ENCODE measurements around the gene RELB. TPM values are rescaled to one million over a fixed set of nuclear protein-coding genes. Genes with fewer than 3 reads are reported as not detected.
"Not testable (repeated sequence)": the region's sequence is repeated elsewhere in the genome, so short reads cannot be mapped to it uniquely, and the experiment has no call there.

RELB gene
- total RNA-seq, 1 donor from 2014 or later, result 73.3 TPM

DNA sequence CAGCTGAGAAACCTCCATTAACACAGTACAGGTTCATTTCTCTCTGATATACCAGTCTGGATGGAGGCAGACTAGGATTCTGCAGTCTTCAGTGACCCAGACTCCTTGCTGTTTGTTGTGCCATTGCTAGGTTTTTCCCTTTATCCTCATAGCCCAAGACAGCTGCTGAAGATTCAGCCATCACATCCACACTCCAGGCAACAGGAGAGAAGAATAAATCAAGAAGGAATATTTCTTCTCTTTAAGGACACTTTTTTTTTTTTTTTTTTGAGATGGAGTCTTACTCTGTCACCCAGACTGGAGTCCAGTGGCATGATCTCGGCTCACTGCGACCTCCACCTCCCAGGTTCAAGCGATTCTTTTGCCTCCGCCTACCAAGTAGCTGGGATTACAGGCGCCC is 31.8 kb upstream of the RELB start:
- H3K36me3 Mint-ChIP-seq (ENCODE audit: low read depth), result peaks cover 17% of the 10 kb centered on the region
- no peak overlapping the region for H3K27ac Mint-ChIP-seq
- H3K27me3 Mint-ChIP-seq (ENCODE audit: insufficient read depth), result no peaks in the 10 kb centered on the region

DNA sequence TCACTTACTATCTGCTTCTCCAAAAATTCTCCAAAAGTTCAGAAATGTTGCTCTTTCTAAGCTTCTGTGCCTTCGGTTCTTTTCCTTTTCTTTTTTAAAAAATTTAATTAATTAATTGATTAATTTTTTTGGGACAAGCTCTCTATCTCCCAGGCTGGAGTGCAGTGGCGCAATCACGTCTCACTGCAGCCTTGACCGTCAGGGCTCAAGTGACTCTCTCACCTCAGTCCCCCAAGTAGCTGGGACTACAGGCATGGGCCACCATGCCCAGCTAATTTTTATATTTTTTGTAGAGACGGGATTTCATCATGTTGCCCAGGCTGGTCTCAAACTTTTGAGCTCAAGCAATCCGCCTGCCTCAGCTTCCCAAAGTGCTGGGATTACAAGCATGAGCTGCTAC is 29.8 kb upstream of the RELB start:
- DNase-seq (ENCODE audit: low spot score); H3K27me3 Mint-ChIP-seq (ENCODE audit: insufficient read depth); H3K4me1 Mint-ChIP-seq (ENCODE audit: low read depth); H3K9me3 Mint-ChIP-seq; H3K27ac Mint-ChIP-seq; H3K4me3 Mint-ChIP-seq; intact Hi-C loops (cut with micrococcal nuclease): not testable (repeated sequence)
- peaks cover 22% of the 10 kb centered on the region for H3K36me3 Mint-ChIP-seq (ENCODE audit: low read depth)

More for the DNA sequence above, 31.8 kb upstream of the RELB start:
- Mint-ChIP-seq H3K4me3 (no peak overlapping the region), H3K9me3 (no peaks in the 10 kb centered on the region), H3K4me1 (ENCODE audit: low read depth) (no peaks in the 10 kb centered on the region)
- no peak for DNase-seq (ENCODE audit: low spot score)
- intact Hi-C loops (cut with micrococcal nuclease), result no loop called here

DNA sequence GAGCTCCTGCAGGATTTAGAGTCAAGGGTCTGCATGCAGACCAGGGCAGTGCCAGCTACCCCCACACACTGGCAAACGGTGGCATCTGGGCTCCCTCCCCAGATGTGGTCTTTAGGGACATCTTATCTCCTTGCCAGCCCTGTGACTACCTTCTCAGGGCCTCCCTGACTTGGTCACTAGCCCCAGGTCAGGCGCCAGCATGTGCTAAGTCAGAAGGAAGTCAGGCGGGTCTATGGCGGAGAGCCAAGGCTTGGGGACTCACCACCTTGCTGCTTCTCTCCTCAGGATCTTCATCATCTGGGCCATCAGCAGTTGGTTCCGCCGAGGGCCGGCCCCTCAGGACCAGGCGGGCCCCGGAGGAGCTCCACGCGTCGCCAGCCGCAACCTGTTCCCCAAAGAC is 28.5 kb upstream of the RELB start:
- intact Hi-C loops (cut with micrococcal nuclease), result no loop called here
- Mint-ChIP-seq H3K4me3 (no peak overlapping the region), H3K9me3 (no peaks in the 10 kb centered on the region), H3K27ac (no peak overlapping the region), H3K36me3 (ENCODE audit: low read depth) (peaks cover 23% of the 10 kb centered on the region), H3K27me3 (ENCODE audit: insufficient read depth) (no peaks in the 10 kb centered on the region), H3K4me1 (ENCODE audit: low read depth) (no peaks in the 10 kb centered on the region)
- no peak for DNase-seq (ENCODE audit: low spot score)

DNA sequence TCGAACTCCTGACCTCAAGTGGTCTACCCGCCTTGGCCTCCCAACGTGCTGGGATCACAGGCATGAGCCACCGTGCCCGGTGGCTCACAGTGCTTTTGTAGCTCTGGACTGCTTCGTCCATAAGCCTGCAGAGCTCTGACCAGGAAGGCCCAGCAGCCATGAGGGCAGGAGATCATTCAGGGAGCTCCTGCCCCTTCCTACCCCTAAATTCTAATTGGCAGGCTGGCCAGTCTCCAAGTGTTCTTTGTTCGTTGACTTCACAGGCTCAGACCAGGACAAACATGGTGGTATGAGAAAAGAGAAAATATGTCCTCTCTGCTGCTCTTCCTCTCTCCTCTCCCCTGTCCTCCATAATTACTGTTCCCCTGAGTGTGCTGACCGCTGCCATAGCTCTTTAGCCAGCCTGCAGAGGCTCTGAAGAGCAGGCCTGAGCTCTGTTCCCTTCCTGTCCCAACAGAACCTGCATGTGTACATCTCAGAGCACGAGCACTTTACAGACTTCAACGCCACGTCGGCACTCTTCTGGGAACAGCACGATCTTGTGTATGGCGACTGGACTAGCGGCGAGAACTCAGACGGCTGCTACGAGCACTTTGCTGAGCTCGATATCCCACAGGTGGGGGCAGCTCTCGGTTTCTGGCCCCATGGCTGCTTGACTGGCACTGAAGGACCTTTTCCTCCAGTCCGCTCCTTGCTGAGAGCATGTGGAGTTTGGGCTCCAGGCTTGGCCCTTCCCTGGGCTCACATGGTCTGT is 27.1 kb upstream of the RELB start:
- intact Hi-C loops (cut with micrococcal nuclease), result no loop called here
- H3K4me1 Mint-ChIP-seq (ENCODE audit: low read depth), result no peaks in the 10 kb centered on the region
- H3K4me3 Mint-ChIP-seq, result no peak overlapping the region
- no peaks in the 10 kb centered on the region for H3K9me3 Mint-ChIP-seq
- H3K27ac Mint-ChIP-seq, result no peak overlapping the region
- peaks cover 19% of the 10 kb centered on the region for H3K36me3 Mint-ChIP-seq (ENCODE audit: low read depth)
- no peaks in the 10 kb centered on the region for H3K27me3 Mint-ChIP-seq (ENCODE audit: insufficient read depth)
- no peak for DNase-seq (ENCODE audit: low spot score)

DNA sequence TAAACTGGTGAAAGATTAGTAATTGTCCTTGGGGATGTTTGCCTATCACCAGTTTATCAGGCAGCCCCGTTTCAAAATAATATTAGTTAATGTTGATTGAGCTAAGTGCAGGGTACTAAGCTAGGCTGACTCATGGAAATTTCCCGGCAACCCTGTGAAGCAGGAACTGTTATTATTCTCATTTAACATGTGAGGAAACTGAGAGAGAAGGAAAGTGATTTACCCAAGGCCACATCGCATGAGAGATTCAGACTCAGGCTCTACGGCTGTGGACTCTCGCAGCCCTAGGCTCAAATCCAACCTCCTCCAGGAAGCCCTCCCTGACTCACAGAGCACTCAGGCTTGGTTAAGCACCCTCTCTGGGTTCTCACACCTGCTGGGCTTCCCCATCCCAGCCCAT is 26.4 kb upstream of the RELB start:
- H3K27ac Mint-ChIP-seq, result no peak overlapping the region
- intact Hi-C loops (cut with micrococcal nuclease), result no loop called here
- no peaks in the 10 kb centered on the region for H3K4me1 Mint-ChIP-seq (ENCODE audit: low read depth)
- H3K27me3 Mint-ChIP-seq (ENCODE audit: insufficient read depth), result no peaks in the 10 kb centered on the region
- no peaks in the 10 kb centered on the region for H3K9me3 Mint-ChIP-seq
- peaks cover 23% of the 10 kb centered on the region for H3K36me3 Mint-ChIP-seq (ENCODE audit: low read depth)
- DNase-seq (ENCODE audit: low spot score), result no peak
- H3K4me3 Mint-ChIP-seq, result no peak overlapping the region

DNA sequence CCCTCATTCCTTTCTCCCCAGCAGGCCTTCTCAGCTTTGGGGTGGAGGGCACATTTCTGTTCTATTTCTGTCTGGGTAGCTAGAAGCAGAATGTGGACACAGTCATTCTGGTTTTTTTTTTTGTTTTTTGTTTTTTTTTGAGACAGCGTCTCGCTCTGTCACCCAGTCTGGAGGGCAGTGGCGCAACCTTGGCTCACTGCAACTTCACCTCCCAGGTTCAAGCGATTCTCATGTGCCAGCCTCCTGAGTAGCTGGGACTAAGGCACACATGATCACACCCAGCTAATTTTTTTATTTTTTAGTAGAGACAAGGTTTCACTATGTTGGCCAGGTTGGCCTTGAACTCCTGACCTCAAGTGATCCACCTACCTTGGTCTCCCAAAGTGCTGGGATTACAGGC is 25.8 kb upstream of the RELB start:
- Mint-ChIP-seq H3K36me3 (ENCODE audit: low read depth) (peaks cover 23% of the 10 kb centered on the region), H3K4me1 (ENCODE audit: low read depth) (no peaks in the 10 kb centered on the region), H3K4me3 (no peak overlapping the region), H3K9me3 (no peaks in the 10 kb centered on the region), H3K27ac (no peak overlapping the region), H3K27me3 (ENCODE audit: insufficient read depth) (no peaks in the 10 kb centered on the region)
- intact Hi-C loops (cut with micrococcal nuclease), result no loop called here
- no peak for DNase-seq (ENCODE audit: low spot score)

DNA sequence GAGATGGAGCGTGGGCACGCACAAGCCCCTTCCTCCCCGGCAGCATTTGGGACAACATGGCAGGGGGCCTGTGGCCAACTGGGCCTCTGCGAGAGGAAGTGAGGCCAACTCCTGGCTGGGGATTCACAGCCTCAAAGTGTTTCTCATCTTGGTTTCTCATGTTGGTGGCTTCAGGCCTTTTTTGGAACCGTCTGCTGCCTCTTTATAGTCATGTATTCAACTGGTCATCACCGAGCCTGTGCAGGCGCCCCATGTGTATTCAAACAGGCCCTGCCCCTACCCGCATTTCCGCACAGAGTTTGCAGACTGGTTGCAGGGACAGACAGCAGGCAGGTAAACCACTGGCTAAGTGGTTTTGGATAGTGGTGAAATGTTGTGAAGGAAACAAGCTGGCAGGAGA is 17.3 kb upstream of the RELB start:
- intact Hi-C loops (cut with micrococcal nuclease), result no loop called here
- Mint-ChIP-seq H3K27ac (no peak overlapping the region), H3K9me3 (no peaks in the 10 kb centered on the region), H3K27me3 (ENCODE audit: insufficient read depth) (no peaks in the 10 kb centered on the region), H3K36me3 (ENCODE audit: low read depth) (peaks cover 19% of the 10 kb centered on the region), H3K4me1 (ENCODE audit: low read depth) (no peaks in the 10 kb centered on the region), H3K4me3 (no peak overlapping the region)
- DNase-seq (ENCODE audit: low spot score), result no peak

DNA sequence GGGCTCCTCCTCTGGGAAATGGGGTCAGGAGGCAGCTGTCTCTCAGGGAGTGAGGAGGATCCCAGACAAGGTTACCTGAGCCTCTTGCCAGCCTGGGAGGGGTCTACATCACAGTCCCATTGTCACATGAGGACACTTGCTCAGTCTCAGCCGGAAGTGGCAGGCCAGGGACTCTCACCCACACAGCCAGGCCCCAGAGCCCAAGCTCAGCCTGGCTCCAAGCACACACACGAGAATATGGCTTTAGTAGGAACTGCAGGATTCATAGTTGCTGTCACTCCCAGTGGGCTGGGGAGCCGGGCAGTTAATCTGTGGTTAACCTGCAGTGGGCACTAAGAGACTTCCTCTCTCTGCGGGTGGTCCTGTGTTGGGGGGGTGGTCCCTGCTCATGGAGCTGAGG is 15.8 kb upstream of the RELB start:
- no peak overlapping the region for H3K27ac Mint-ChIP-seq
- H3K27me3 Mint-ChIP-seq (ENCODE audit: insufficient read depth), result no peaks in the 10 kb centered on the region
- no peaks in the 10 kb centered on the region for H3K4me1 Mint-ChIP-seq (ENCODE audit: low read depth)
- no peaks in the 10 kb centered on the region for H3K9me3 Mint-ChIP-seq
- intact Hi-C loops (cut with micrococcal nuclease), result no loop called here
- no peak for DNase-seq (ENCODE audit: low spot score)
- no peak overlapping the region for H3K4me3 Mint-ChIP-seq
- H3K36me3 Mint-ChIP-seq (ENCODE audit: low read depth), result peaks cover 17% of the 10 kb centered on the region

DNA sequence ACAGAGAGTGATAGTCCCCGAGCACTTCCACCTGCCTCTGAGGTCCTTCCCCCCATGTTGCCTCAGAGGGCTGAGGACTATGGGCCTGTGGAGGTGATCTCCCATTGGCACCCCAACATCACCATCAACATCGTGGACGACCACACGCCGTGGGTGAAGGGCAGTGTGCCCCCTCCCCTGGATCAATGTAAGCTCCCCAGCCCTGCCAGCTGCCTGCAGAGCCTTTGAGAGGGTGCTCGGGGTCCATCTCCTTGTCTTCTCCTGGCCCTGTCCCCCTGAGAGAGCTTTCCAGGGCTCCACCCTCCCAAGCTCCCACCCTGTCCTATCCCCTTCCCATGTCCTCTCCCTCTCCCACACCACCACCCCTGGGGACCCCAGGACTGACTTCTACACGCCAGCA is 14.9 kb upstream of the RELB start:
- no peak overlapping the region for H3K27ac Mint-ChIP-seq
- intact Hi-C loops (cut with micrococcal nuclease), result no loop called here
- H3K4me1 Mint-ChIP-seq (ENCODE audit: low read depth), result no peaks in the 10 kb centered on the region
- H3K36me3 Mint-ChIP-seq (ENCODE audit: low read depth), result peaks cover 17% of the 10 kb centered on the region
- H3K4me3 Mint-ChIP-seq, result no peak overlapping the region
- H3K9me3 Mint-ChIP-seq, result no peaks in the 10 kb centered on the region
- DNase-seq (ENCODE audit: low spot score), result no peak
- H3K27me3 Mint-ChIP-seq (ENCODE audit: insufficient read depth), result no peaks in the 10 kb centered on the region

DNA sequence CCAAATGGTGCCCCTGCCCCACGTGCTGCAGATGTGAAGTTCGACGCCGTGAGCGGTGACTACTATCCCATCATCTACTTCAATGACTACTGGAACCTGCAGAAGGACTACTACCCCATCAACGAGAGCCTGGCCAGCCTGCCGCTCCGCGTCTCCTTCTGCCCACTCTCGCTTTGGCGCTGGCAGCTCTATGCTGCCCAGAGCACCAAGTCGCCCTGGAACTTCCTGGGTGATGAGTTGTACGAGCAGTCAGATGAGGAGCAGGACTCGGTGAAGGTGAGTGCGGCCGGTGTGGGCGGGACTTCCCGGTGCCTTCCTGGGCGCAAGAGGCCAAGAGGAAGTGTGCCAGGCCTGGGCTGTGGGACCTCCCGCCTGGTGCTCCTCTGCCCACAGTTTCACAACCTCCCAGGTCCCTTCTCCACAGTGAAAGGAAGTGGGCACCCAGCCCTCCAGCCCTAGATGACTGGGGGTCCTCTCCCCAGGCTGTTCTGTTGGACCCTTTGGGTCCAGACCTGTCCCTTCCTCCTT is 14.1 kb upstream of the RELB start:
- H3K27me3 Mint-ChIP-seq (ENCODE audit: insufficient read depth), result no peaks in the 10 kb centered on the region
- peaks cover 25% of the 10 kb centered on the region for H3K36me3 Mint-ChIP-seq (ENCODE audit: low read depth)
- no peaks in the 10 kb centered on the region for H3K4me1 Mint-ChIP-seq (ENCODE audit: low read depth)
- H3K4me3 Mint-ChIP-seq, result no peak overlapping the region
- DNase-seq (ENCODE audit: low spot score), result no peak
- intact Hi-C loops (cut with micrococcal nuclease), result no loop called here
- H3K9me3 Mint-ChIP-seq, result no peaks in the 10 kb centered on the region
- no peak overlapping the region for H3K27ac Mint-ChIP-seq

DNA sequence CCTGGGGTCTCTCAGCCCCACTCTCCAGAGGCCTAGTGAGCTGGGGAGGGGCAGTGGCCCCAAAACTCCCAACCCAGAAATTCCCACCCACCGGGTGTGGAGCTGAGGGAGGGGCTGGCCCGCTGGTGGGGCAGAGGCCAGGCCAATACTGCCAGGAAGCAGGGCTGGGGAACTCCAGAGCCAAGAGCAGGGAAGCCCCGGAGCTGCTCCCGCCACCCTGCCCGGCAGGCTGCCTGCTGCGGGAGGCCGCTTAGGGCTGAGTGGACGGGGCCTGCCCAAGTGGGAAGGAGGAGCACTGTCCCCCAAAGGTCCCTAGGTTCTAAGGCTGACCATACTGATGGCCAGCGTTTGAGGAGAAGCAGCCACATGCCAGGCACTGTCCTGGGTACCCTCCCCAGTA is 13.0 kb upstream of the RELB start:
- no peaks in the 10 kb centered on the region for H3K27me3 Mint-ChIP-seq (ENCODE audit: insufficient read depth)
- no peaks in the 10 kb centered on the region for H3K9me3 Mint-ChIP-seq
- no peak for DNase-seq (ENCODE audit: low spot score)
- H3K27ac Mint-ChIP-seq, result no peak overlapping the region
- no peak overlapping the region for H3K4me3 Mint-ChIP-seq
- no peaks in the 10 kb centered on the region for H3K4me1 Mint-ChIP-seq (ENCODE audit: low read depth)
- peaks cover 30% of the 10 kb centered on the region for H3K36me3 Mint-ChIP-seq (ENCODE audit: low read depth)
- intact Hi-C loops (cut with micrococcal nuclease), result loop anchor here (2.0 kb wide), 1 partner anchor 29 kb away; no protein-coding TSS in a partner anchor

DNA sequence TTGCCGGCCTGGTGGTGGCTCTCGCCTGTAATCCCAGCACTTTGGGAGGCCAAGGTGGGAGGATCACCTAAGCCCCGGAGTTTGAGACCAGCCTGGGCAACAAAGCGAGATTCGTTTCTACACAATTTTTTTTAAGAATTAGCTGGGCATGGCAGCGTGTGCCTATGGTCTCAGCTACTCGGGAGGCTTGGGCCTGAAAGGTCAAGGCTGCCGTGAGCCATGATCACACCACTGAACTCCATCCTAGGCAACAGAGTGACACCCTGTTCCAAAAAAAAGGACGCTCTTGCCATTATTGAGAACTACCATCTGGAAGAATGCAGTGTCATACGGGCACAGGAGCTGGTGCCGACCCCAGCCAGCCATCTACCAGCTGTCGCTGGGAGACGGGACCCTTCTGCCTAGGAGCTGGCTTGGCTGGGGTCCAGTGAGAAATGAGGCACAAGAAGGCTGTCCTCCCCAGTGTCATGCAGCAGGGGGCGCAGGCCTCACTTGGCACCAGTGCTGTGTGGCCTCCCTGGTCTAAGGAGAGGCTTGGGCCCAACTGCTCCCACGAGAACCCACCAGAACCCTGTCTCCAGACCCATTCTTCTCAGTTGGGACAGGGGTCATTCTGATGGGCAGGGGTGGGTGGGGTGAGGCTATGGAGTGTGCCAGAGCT is 12.2 kb upstream of the RELB start:
- Mint-ChIP-seq H3K27ac (peak overlapping the region; percentile 65), H3K27me3 (ENCODE audit: insufficient read depth) (no peaks in the 10 kb centered on the region), H3K4me1 (ENCODE audit: low read depth) (no peaks in the 10 kb centered on the region), H3K9me3 (no peaks in the 10 kb centered on the region), H3K36me3 (ENCODE audit: low read depth) (peaks cover 30% of the 10 kb centered on the region), H3K4me3 (no peak overlapping the region)
- intact Hi-C loops (cut with micrococcal nuclease), result loop anchor here (1.0 to 2.0 kb wide), 2 partner anchors 28 to 70 kb away; no protein-coding TSS in a partner anchor
- peak; percentile 32 for DNase-seq (ENCODE audit: low spot score)

DNA sequence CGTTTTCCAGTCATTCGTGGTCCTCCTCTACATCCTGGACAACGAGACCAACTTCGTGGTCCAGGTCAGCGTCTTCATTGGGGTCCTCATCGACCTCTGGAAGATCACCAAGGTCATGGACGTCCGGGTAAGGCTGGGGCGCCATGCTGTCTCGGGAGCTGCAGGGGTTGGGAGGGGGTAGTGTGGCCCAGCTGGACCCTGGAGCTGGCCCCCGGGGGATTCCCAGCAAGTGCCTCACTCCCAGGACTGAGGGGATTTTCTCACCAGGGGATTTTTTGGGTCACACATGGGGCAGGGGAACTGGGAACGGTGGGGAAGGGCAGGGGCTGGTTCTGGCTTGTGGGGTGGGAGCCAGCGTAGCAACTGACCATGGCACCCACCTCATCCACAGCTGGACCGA is 10.8 kb upstream of the RELB start:
- intact Hi-C loops (cut with micrococcal nuclease), result no loop called here
- H3K36me3 Mint-ChIP-seq (ENCODE audit: low read depth), result peaks cover 30% of the 10 kb centered on the region
- DNase-seq (ENCODE audit: low spot score), result no peak
- H3K27ac Mint-ChIP-seq, result no peak overlapping the region
- H3K4me3 Mint-ChIP-seq, result no peak overlapping the region
- H3K27me3 Mint-ChIP-seq (ENCODE audit: insufficient read depth), result no peaks in the 10 kb centered on the region
- H3K4me1 Mint-ChIP-seq (ENCODE audit: low read depth), result no peaks in the 10 kb centered on the region
- no peaks in the 10 kb centered on the region for H3K9me3 Mint-ChIP-seq
